Activated naive CD8-positive, alpha-beta T cell (primary cell): ENCODE data around the gene GREB1L.

Source experiments
- H3K27ac Mint-ChIP-seq: one replicate; pipeline ENCODE4 v1.8.0; 2021; ENCODE audit warnings: mixed read lengths
- H3K27me3 Mint-ChIP-seq: one replicate; pipeline ENCODE4 v1.8.0; 2021; ENCODE audit warnings: mixed read lengths
- H3K36me3 Mint-ChIP-seq: one replicate; pipeline ENCODE4 v1.8.0; 2021; ENCODE audit warnings: mixed read lengths
- H3K4me1 Mint-ChIP-seq: one replicate; pipeline ENCODE4 v1.8.0; 2021; ENCODE audit warnings: low read depth, mixed read lengths
- H3K4me3 Mint-ChIP-seq: one replicate; pipeline ENCODE4 v1.8.0; 2021; ENCODE audit warnings: mild to moderate bottlenecking, mixed read lengths
- H3K9me3 Mint-ChIP-seq: one replicate; pipeline ENCODE4 v1.8.0; 2021; ENCODE audit warnings: low read depth, mixed read lengths

Gene GREB1L

GRCh38 chr18:21513292-21513691 lies 271.3 kb downstream of the GREB1L start:
- Mint-ChIP-seq H3K4me1 (no peaks in the 10 kb centered on the region), H3K27me3 (no peaks in the 10 kb centered on the region), H3K27ac (no peak overlapping the region), H3K9me3 (peaks cover 8% of the 10 kb centered on the region), H3K36me3 (peaks cover 22% of the 10 kb centered on the region), H3K4me3 (no peak overlapping the region)

GRCh38 chr18:21513741-21514140 lies 271.7 kb downstream of the GREB1L start:
- H3K36me3 Mint-ChIP-seq, result peaks cover 22% of the 10 kb centered on the region
- H3K9me3 Mint-ChIP-seq, result peaks cover 8% of the 10 kb centered on the region
- H3K27ac Mint-ChIP-seq, result no peak overlapping the region
- no peak overlapping the region for H3K4me3 Mint-ChIP-seq
- H3K27me3 Mint-ChIP-seq, result no peaks in the 10 kb centered on the region
- H3K4me1 Mint-ChIP-seq, result no peaks in the 10 kb centered on the region

- no peaks in the 10 kb centered on the region for H3K4me1 Mint-ChIP-seq
- no peak overlapping the region for H3K4me3 Mint-ChIP-seq
- no peaks in the 10 kb centered on the region for H3K27me3 Mint-ChIP-seq
- H3K36me3 Mint-ChIP-seq, result peaks cover 11% of the 10 kb centered on the region
- no peak overlapping the region for H3K27ac Mint-ChIP-seq
- H3K9me3 Mint-ChIP-seq, result no peaks in the 10 kb centered on the region
These were observed 280.5 kb downstream of the GREB1L start for GRCh38 chr18:21522530-21522929.

- Mint-ChIP-seq H3K4me1 (no peaks in the 10 kb centered on the region), H3K4me3 (no peak overlapping the region), H3K27me3 (no peaks in the 10 kb centered on the region), H3K9me3 (no peaks in the 10 kb centered on the region), H3K36me3 (peaks cover 15% of the 10 kb centered on the region), H3K27ac (no peak overlapping the region)
These were observed 283.9 kb downstream of the GREB1L start for GRCh38 chr18:21525916-21526315.

GRCh38 chr18:21526463-21526862 lies 284.4 kb downstream of the GREB1L start:
- Mint-ChIP-seq H3K27ac (no peak overlapping the region), H3K4me3 (no peak overlapping the region), H3K27me3 (no peaks in the 10 kb centered on the region), H3K4me1 (no peaks in the 10 kb centered on the region), H3K36me3 (peaks cover 15% of the 10 kb centered on the region), H3K9me3 (no peaks in the 10 kb centered on the region)

GRCh38 chr18:21534327-21534726 lies 292.3 kb downstream of the GREB1L start:
- Mint-ChIP-seq H3K9me3 (no peaks in the 10 kb centered on the region), H3K27me3 (no peaks in the 10 kb centered on the region), H3K36me3 (peaks cover 5% of the 10 kb centered on the region), H3K4me3 (no peak overlapping the region), H3K4me1 (no peaks in the 10 kb centered on the region), H3K27ac (no peak overlapping the region)

- H3K4me3 Mint-ChIP-seq, result no peak overlapping the region
- peaks cover 6% of the 10 kb centered on the region for H3K36me3 Mint-ChIP-seq
- no peak overlapping the region for H3K27ac Mint-ChIP-seq
- H3K9me3 Mint-ChIP-seq, result no peaks in the 10 kb centered on the region
- H3K4me1 Mint-ChIP-seq, result no peaks in the 10 kb centered on the region
- H3K27me3 Mint-ChIP-seq, result no peaks in the 10 kb centered on the region
These were observed 296.2 kb downstream of the GREB1L start for GRCh38 chr18:21538230-21538629.

GRCh38 chr18:21546423-21546822 lies 304.4 kb downstream of the GREB1L start:
- Mint-ChIP-seq H3K27ac (no peak overlapping the region), H3K36me3 (peaks cover 15% of the 10 kb centered on the region), H3K4me1 (peaks cover 1% of the 10 kb centered on the region), H3K9me3 (no peaks in the 10 kb centered on the region), H3K4me3 (no peak overlapping the region), H3K27me3 (no peaks in the 10 kb centered on the region)

- no peak overlapping the region for H3K27ac Mint-ChIP-seq
- peaks cover 8% of the 10 kb centered on the region for H3K4me1 Mint-ChIP-seq
- H3K36me3 Mint-ChIP-seq, result peaks cover 26% of the 10 kb centered on the region
- no peaks in the 10 kb centered on the region for H3K9me3 Mint-ChIP-seq
- H3K27me3 Mint-ChIP-seq, result no peaks in the 10 kb centered on the region
- no peak overlapping the region for H3K4me3 Mint-ChIP-seq
These were observed 306.6 kb downstream of the GREB1L start for GRCh38 chr18:21548647-21549046.

- H3K36me3 Mint-ChIP-seq, result peaks cover 32% of the 10 kb centered on the region
- H3K27me3 Mint-ChIP-seq, result no peaks in the 10 kb centered on the region
- H3K4me1 Mint-ChIP-seq, result peaks cover 9% of the 10 kb centered on the region
- no peaks in the 10 kb centered on the region for H3K9me3 Mint-ChIP-seq
- H3K4me3 Mint-ChIP-seq, result no peak overlapping the region
- no peak overlapping the region for H3K27ac Mint-ChIP-seq
These were observed 308.5 kb downstream of the GREB1L start for GRCh38 chr18:21550510-21550970.

- H3K27me3 Mint-ChIP-seq, result no peaks in the 10 kb centered on the region
- H3K4me1 Mint-ChIP-seq, result peaks cover 1% of the 10 kb centered on the region
- H3K4me3 Mint-ChIP-seq, result no peak overlapping the region
- no peak overlapping the region for H3K27ac Mint-ChIP-seq
- peaks cover 13% of the 10 kb centered on the region for H3K36me3 Mint-ChIP-seq
- H3K9me3 Mint-ChIP-seq, result no peaks in the 10 kb centered on the region
These were observed 315.7 kb downstream of the GREB1L start for GRCh38 chr18:21557607-21558253.

GRCh38 chr18:21559195-21559594 lies 317.2 kb downstream of the GREB1L start:
- H3K27ac Mint-ChIP-seq, result no peak overlapping the region
- peaks cover 13% of the 10 kb centered on the region for H3K36me3 Mint-ChIP-seq
- no peaks in the 10 kb centered on the region for H3K9me3 Mint-ChIP-seq
- H3K27me3 Mint-ChIP-seq, result no peaks in the 10 kb centered on the region
- H3K4me1 Mint-ChIP-seq, result no peaks in the 10 kb centered on the region
- H3K4me3 Mint-ChIP-seq, result no peak overlapping the region

GRCh38 chr18:21571772-21572171 lies 329.7 kb downstream of the GREB1L start:
- H3K27ac Mint-ChIP-seq, result no peak overlapping the region
- no peaks in the 10 kb centered on the region for H3K27me3 Mint-ChIP-seq
- H3K36me3 Mint-ChIP-seq, result peaks cover 15% of the 10 kb centered on the region

More at GRCh38 chr18:21571772-21572171, 329.7 kb downstream of the GREB1L start:
- Mint-ChIP-seq H3K9me3 (no peaks in the 10 kb centered on the region), H3K4me3 (no peak overlapping the region), H3K4me1 (peaks cover 3% of the 10 kb centered on the region)
